GM19023 (cell line): ENCODE results near the gene CCDC148.
"Not testable (repeated sequence)": the region's sequence is repeated elsewhere in the genome, so short reads cannot be mapped to it uniquely, and the experiment has no call there.

Experiments used
- ATAC-seq: cut with Tn5 transposase; IDR thresholded peaks from one replicate; pipeline ENCODE4 v1.9.1; 2021; ENCODE audit warnings: mild to moderate bottlenecking, moderate library complexity; ENCODE audit not compliant: unreplicated experiment

The CCDC148 gene

DNA sequence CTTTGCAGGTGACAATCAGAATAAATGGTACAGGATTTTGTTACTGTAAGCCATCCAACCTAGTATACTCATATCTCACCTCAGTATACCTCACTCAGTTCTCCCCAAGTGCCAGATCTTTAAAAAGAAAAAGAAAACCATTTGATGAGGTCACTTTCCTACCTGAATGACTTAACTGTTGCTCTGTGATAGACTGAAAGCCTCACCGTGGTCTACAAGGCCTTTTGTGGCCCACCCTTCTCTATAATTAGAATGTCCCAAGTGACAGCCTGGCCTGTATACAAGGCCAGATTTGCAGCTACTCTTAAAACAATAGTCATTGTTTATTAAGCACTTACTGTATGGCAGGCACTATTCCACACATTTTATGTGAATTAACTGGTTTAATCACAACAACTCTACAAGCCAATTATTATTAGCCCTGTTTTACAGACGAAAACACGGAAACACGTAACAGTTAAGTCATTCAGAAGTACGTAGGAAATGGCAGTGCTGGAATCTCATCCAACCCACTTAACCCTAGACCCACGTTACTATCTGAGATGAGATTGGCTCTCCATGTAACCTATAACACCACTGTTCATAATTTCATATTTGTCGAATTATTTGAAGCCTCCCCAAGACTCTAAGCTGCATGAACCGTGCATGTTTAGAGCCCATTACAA lies 28.5 kb upstream of the CCDC148 start:
- no peak for ATAC-seq

GRCh38 chr2:158482594-158482993 lies 26.0 kb upstream of the CCDC148 start:
- ATAC-seq, result no peak

- no peak for ATAC-seq
Observed at GRCh38 chr2:158481116-158481515, 24.6 kb upstream of the CCDC148 start.

DNA sequence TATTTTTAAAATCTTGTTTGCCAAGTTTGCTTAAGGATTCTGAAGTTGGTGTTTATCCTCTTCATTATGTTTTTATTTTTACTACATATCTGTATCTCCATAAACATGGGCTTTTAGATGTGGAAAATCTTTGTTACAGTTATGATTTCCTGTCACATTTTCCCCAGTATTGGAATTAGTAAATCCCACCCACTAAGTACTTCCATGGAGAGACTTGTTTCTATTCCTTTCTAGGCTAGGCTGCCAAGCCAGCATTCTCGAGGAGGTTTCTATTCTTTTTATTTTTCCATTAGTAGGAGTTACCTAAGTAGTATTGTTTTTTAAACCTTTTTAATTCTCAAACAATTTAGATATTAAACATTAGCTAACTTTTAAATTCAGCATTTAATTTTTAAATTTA lies 22.3 kb upstream of the CCDC148 start:
- no peak for ATAC-seq

DNA sequence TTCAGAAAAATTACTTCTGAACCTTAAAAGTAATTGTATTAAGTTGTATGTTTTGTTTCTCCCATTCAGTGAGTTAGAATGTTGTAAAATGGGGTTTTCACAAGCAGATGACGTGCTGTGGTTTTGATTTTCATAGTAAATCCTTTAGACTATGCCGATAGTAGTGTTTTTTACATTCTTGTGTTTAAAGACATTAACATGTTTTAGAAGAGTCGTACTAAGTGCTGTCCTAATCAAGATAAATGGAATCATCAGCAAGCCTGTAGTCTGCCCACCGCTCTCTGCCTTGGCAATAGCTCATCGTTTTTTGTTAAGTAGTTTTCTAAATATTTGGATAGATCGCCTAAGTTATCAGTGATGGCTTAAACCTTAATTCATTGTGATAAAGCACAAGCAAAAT lies 21.7 kb upstream of the CCDC148 start:
- ATAC-seq, result no peak

DNA sequence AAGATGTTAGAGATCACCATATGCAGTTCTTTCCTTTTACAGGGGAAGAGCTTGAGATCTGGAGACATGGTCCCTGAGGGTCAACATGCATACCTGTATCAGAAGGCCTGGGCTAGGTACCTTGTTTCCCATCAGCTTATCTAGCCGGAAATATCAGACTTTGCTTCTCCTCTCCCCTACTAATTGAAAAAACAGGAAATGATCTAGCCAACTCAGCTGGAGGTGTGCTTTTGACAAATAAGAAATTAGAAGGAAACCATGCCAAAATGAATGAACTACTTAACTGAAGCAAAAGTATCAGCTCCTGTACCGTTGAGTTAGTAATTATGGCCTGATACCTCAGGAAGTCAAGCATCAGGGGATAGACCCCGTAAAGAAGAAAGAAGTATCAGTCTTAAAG lies 20.6 kb upstream of the CCDC148 start:
- ATAC-seq, result no peak

DNA sequence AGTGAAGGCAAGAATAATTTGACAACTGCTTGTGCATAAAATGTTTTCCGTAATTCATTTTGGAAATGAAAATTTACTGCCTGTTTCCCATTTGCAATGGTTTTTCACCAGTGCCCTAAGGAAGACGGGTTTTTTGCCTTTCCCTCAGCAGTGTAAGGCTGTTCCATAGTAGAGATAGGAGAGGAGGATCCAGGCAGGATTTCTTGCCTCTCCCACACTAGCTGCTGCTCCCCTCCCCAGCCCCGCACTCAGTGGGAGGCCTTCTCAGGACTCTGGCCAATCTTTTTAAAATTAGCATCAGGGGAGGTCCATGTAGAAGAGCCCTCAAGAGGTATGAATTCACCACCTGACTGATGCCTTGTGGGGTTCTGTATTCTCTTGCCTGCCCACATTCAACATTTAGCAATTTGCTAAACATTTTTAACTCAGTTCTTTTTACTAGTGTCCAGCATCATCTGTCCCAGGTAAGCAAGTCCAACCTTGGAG lies 18.0 kb upstream of the CCDC148 start:
- ATAC-seq, result not testable (repeated sequence)

DNA sequence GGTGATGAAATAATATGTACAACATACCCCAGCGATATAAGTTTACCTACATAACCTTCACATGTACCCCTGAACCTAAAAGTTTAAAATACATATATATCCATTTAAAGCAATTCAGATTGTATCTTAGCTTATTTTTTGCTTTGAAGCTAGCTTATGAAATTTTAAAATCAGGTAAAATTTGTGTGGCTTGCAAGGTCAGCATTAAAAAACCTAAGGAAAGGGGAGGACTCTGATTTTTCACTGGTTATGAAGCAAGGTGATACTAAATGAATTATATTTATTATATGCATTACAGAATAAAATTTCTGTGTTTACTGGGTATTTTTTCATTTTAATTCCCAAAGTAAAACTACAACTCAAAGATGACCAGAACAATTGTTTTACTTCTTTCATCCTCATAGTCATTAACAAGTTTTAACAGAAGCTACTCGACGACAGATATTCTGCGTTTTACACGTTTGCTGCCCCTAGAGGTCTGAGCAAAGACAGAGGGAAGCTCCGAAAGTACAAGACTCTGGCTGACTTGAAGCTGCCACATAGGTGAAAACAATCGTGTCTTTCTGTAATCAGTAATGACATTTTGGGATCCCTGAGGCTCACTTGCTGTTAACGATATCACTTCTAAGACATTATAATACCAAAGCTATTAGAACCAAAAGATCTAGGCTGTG lies 17.3 kb upstream of the CCDC148 start:
- ATAC-seq, result no peak

GRCh38 chr2:158473300-158473699 lies 16.7 kb upstream of the CCDC148 start:
- not testable (repeated sequence) for ATAC-seq

DNA sequence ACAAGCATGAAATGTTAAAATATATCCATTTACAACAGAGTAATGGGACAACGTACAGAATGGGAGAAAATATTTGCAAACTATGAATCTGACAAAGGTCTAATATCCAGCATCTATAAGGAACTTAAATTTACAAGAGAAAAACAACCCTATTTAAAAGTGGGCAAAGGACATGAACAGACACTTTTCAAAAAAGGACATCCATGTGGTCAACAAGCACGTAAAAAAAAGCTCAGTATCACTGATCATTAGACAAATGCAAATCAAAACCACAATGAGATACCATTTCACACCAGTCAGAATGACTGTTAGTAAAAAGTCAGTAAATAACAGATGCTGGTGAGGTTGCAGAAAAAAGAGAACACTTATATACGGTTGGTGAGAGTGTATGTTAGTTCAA lies 16.3 kb upstream of the CCDC148 start:
- not testable (repeated sequence) for ATAC-seq

DNA sequence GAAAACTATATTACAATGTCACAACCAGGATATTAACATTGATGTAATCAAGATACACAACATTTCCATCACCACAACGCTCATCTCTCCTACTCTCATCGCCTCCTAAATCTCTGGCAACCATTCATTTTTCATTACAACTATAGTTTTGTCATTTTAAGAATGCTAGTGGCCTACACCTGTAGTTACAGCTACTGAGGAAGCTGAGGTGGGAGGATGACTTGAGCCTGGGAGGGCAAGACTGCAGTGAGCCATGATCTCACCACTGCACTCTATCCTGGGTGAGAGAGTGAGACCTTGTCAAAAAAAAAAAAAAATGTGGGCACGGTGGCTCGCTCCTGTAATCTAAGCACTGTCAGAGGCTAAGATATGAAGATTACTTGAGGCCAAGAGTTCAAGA lies 10.7 kb upstream of the CCDC148 start:
- ATAC-seq, result no peak

- peak; percentile 77 for ATAC-seq
Observed at GRCh38 chr2:158464426-158465281, 8.1 kb upstream of the CCDC148 start.

DNA sequence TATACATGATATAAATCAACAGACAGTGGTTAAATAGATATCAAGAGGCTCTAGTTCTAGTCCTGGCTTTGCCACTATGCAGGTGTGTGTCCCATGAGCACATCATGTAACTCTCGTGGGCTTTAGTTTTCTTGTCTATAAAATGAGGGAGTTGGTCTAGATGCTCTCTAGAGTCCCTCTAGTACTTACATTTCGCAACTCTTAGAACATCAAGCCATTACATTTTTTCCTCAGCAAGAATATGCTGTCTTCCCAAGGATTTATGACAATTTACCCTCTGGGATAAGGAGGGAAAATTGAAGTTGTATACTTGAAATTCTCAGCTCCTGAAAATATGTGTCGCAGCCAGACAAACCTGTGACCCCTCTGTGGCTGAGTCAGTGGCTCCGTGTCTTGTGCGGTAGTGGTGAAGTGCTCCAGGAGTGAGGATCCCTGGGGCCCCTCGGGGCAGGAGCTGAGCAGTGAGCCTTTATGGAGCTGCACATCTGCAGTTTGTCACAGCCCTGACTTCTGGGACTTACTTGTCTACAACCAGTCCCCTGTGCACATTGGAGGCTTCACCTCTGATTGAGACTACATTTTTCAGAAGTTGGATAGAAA lies 7.0 kb upstream of the CCDC148 start:
- ATAC-seq, result no peak

- ATAC-seq, result no peak
Observed at GRCh38 chr2:158460632-158461297, 4.2 kb upstream of the CCDC148 start.

DNA sequence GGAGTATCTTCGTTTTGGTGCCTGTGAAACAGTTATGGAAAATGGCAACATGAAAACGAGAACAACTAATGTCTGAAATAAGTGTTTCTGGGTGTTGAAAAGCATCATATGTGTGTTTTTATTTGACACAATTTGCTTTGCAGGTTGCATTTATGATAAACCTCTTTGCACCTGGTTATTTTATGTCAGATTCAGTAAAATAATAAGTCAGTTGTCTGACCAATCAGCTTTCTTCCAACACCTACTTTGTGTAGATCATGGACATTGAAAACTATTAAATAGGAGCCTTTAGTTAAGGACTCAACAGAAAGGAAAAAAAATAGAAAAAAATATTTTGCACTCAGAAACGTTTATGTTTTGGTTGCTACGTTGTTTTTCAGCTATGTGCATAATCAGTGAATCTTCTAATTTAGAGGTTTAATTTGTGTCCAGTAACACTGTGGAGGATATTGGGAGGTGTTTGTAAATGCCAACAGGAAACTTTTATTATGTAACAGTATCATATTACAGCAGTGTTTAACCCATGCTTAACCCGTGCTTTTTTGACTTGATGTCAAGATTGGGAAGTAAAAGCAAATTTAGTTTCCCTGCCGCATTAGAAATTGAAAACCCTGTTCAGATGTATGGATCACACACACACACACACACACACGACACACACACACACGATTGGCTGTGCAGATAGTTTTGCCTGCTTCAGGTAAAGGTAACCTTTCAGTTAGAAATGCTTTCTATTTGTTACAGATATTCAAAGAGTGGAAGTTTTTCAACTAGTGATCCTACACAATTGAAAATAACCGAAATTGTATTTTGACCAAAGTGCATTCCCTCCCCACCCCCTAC lies 2.8 kb upstream of the CCDC148 start:
- ATAC-seq, result no peak

DNA sequence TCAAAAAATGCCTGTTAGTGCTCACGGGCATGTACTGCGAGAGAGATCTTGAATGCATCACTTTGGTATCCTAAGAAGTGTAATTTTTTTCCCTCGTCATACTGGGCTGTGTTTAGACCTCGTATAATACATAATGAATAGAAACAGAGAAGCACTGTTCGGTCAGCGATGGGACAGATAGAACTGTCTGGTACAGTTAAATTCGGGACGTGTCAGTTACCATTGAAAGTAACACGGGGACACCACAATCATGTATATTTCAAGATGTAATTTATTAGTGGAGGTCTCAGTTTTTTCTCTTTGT lies 2.0 kb upstream of the CCDC148 start:
- no peak for ATAC-seq

GRCh38 chr2:158457826-158458616 lies 1.5 kb upstream of the CCDC148 start:
- ATAC-seq, result peak; percentile 54

DNA sequence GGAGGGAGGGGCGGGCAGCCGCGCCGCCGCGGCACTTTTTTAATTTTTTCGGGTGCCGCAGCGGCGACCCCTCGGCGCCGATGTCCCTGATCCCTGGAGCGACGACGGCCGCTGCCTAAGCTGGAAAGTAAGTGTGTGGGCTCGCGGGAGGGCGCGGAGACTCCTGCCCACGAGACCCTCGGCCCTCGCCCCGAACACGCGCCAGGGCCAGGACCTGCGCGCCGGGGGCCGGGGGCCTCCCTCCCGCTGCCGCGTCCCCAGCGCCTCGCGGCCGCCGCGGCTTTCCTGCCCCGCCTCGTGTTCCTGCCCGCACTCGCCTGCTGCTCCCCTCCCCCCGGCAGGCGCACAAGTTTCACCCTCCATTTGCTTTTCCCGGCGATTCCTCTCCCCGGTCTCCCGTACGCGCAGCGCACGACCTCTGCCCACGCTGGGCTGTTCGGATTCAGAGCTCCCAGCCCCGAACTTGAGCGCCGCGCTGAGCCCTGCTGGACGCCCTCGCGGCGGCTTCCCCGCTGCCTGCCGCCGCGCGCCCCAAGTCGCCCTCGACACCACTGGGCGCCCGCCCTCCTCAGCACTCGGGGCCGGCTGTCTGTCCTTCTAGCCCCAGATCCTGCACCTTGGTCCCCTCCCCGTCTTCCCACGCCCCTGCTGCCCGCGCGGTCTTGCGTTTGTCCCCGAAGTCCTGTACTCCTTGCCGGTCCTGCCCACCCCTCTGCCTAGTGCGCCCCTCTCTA lies 706 bp upstream of the CCDC148 start:
- peak; percentile 40 for ATAC-seq

DNA sequence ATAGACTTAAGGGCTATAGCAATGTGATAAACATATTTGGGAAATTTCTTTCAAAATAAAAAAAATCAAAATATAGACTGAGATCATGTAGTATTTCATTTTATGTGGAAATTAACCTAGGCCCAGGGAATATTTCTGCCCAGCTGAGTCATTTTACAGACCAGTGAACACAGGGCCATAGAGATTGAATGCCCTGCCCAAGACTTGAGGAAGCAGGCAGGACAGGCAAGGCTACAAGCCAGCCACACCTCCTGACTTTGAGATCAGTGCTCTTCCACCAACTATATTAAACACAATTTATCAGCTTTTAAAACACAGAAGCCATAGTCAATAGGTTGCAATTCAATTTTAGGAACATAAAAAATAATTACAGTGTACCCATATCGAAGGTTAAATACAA lies 12.9 kb downstream of the CCDC148 start:
- no peak for ATAC-seq
